HAP-1 (cell line): ENCODE measurements around the gene SPOCK1.
A peak's percentile ranks its signal among the peaks of the same experiment; 100 is the strongest.

Experiments used
- DNase-seq, 2 experiments: peaks; one replicate each; pipeline ENCODE4 v3.0.0-alpha.2; 2016 to 2020; ENCODE audit warnings: low spot score in 2 of 2
- H3K27me3 ChIP-seq: fragments of 250-450 bp; sonication (Bioruptor Pico); 2 replicates; pipeline ENCODE4 v1.5.1; 2020; ENCODE audit warnings: low read depth, mild to moderate bottlenecking, moderate library complexity
- H3K36me3 ChIP-seq: fragments of 250-450 bp; sonication (Bioruptor Pico); replicated peaks from 2 replicates; pipeline ENCODE4 v1.5.1; 2020; ENCODE audit warnings: mild to moderate bottlenecking
- H3K4me1 ChIP-seq: fragments of 250-450 bp; sonication (Bioruptor Pico); 2 replicates; pipeline ENCODE4 v1.5.1; 2020; ENCODE audit warnings: mild to moderate bottlenecking
- H3K4me3 ChIP-seq: fragments of 250-450 bp; sonication (Bioruptor Pico); 2 replicates; pipeline ENCODE4 v1.5.1; 2020; ENCODE audit warnings: mild to moderate bottlenecking, moderate library complexity
- H3K9me3 ChIP-seq: fragments of 250-450 bp; sonication (Bioruptor Pico); 2 replicates; pipeline ENCODE4 v1.5.1; 2020; ENCODE audit warnings: mild to moderate bottlenecking, moderate library complexity
- in situ Hi-C: fragments of 300-500 bp; cut with MboI; formaldehyde crosslinking; loops from 3 replicates; pipeline ENCODE4 v1.14.3; 2020; ENCODE audit warnings: low sequenced_read_pairs, inconsistent platforms, mixed read lengths

Gene SPOCK1

DNA sequence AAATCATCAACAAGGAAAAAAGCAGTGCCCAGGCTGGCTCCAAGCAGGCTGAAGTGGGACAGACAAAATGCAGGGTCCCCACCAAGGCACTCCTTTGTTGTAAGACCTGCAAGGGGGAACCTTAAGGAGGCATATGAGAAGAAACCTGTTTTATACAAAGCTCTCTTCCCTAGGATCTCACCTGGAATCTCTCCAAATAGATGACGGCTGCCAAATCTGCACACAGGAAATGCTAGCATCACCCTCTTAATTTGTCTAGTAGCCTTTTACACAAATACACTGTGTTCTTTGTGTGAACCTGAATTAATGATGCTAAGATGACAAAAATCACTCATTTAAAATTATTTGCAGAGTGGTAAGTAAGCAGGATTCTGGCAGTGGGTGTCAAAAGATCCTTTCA lies 280.2 kb downstream of the SPOCK1 start:
- in situ Hi-C loops: no loop called here
- H3K36me3 ChIP-seq: no peaks in the 10 kb centered on the region
- H3K9me3 ChIP-seq: no peaks in the 10 kb centered on the region
- no peaks in the 10 kb centered on the region for H3K4me1 ChIP-seq
- peaks cover 5% of the 10 kb centered on the region; the same call in 1 of the 2 replicates for H3K27me3 ChIP-seq
- DNase-seq: no peak
- H3K4me3 ChIP-seq: no peak overlapping the region

DNA sequence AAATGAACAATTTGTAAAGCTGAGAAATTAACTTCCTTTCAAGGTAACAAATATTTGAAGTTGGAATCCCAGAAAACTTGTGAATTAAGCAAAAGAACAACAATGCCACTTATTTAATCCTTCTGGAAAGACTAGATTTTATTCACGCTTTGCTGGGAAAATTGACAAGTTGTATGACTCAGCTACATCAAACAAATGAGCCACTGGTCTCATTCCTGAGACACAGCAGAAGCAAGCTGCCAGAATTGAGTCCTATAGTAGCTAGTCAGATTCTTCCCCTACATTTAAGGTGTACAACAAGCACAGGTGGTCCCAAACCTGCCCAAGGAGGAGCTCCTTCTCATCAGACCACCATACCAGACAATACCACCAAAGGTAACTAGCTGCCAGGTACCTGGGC lies 280.7 kb downstream of the SPOCK1 start:
- Histone ChIP-seq H3K9me3 (no peaks in the 10 kb centered on the region), H3K36me3 (no peaks in the 10 kb centered on the region), H3K4me1 (no peaks in the 10 kb centered on the region), H3K27me3 (peaks cover 5% of the 10 kb centered on the region; the same call in 1 of the 2 replicates), H3K4me3 (no peak overlapping the region)
- in situ Hi-C loops: no loop called here
- no peak for DNase-seq

DNA sequence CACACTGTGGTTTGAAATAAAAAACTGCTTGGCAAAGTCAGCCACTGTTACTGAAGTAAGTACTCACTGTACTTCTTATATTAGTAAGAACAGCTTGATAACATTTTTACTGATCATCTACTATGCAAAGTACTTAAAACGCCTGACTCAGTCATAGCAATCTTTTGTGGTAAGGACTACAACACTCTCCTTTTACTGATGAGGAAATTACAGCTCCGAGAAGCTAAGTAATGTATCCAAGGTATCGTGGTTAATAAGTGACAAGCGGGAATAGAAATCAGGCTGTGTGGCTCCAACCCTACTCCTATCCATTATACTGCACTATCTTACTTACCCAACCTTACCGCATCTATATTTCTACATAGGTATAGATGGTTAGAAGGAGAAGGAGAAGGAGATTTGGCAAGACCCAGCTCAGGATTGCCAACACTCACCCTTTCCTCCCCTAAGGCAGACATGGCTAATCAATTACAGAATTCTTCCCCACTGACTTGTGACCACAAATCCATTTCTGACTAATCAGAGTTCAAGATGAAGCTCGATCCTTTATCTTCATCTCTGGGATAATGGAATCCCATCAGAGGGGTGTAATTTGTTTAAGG lies 281.4 kb downstream of the SPOCK1 start:
- Histone ChIP-seq H3K4me3 (no peak overlapping the region), H3K36me3 (no peaks in the 10 kb centered on the region), H3K9me3 (no peaks in the 10 kb centered on the region), H3K4me1 (no peaks in the 10 kb centered on the region), H3K27me3 (peaks cover 5% of the 10 kb centered on the region; the same call in 1 of the 2 replicates)
- in situ Hi-C loops: no loop called here
- no peak for DNase-seq

DNA sequence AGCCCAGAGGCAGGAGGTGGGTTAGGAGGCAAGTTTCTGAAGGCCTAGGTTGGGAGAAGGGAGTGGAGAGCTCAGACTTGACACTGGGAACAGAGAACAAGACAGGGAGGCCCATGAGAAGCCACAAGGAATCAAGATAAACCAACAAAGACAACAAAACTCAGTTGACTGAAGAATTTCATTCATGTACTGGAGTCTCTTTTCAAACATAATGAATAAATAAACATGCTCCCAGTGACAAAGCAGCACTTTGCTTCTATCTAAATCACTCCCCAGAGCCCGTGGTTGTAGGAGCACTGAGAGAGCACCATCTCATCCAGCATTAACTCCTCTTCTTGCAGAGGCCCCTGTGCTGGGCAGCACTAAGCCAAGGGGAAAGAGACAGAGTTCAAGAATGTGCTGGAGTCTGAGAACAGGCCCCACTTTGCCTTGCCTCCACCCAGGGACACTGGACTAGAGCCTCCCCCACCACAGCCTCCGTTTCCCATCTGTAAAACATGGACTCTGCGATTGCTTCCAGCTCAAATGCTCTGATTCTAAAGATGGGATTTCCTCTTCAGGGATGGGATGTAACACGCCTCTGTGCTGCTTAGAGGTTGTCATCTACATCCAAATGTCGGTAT lies 282.0 kb downstream of the SPOCK1 start:
- Histone ChIP-seq H3K27me3 (peaks cover 5% of the 10 kb centered on the region; the same call in 1 of the 2 replicates), H3K4me3 (no peak overlapping the region), H3K9me3 (no peaks in the 10 kb centered on the region), H3K36me3 (no peaks in the 10 kb centered on the region), H3K4me1 (no peaks in the 10 kb centered on the region)
- DNase-seq: no peak
- in situ Hi-C loops: no loop called here

DNA sequence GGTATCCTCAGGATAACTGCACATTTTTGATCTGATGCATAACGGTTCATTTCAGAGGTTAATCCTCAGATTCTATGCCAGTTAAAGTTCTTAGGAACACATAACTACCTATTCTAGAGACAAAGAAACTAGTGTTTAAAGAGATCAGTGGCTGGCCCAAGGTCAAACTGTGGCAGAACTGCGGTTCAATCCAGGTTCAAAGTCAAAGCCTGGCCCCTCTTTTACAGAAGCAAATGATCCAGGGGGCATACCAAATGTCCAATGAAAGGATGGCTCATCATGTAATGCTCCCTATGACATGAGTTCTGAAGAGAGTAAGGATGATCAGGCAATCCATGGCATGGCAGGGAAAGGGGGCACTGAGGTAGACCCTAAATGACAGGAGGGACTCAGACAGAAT lies 283.3 kb downstream of the SPOCK1 start:
- Histone ChIP-seq H3K9me3 (no peaks in the 10 kb centered on the region), H3K36me3 (no peaks in the 10 kb centered on the region), H3K4me1 (no peaks in the 10 kb centered on the region), H3K27me3 (peaks cover 5% of the 10 kb centered on the region; the same call in 1 of the 2 replicates), H3K4me3 (no peak overlapping the region)
- no peak for DNase-seq
- in situ Hi-C loops: no loop called here

DNA sequence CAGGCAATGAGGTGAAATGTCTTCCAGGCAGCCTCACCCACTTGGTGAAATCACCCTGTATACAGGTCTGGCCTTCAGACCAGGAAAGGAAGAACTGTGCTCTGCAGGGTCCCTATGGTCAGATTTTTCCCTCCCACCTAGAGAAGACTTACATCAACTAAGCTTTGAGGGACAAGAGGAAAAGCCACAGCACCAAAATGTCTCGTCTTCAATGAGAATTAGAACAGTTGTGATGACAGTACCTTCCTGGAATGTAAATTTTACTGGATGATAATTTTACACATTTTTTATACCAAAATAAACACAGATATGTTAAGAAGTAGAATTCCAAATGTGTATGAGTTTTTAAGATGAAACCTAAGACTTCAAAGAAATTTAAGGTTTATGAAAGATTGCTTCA lies 283.9 kb downstream of the SPOCK1 start:
- in situ Hi-C loops: no loop called here
- Histone ChIP-seq H3K9me3 (no peaks in the 10 kb centered on the region), H3K27me3 (peaks cover 5% of the 10 kb centered on the region; the same call in 1 of the 2 replicates), H3K4me3 (no peak overlapping the region), H3K4me1 (no peaks in the 10 kb centered on the region), H3K36me3 (no peaks in the 10 kb centered on the region)
- DNase-seq: no peak

DNA sequence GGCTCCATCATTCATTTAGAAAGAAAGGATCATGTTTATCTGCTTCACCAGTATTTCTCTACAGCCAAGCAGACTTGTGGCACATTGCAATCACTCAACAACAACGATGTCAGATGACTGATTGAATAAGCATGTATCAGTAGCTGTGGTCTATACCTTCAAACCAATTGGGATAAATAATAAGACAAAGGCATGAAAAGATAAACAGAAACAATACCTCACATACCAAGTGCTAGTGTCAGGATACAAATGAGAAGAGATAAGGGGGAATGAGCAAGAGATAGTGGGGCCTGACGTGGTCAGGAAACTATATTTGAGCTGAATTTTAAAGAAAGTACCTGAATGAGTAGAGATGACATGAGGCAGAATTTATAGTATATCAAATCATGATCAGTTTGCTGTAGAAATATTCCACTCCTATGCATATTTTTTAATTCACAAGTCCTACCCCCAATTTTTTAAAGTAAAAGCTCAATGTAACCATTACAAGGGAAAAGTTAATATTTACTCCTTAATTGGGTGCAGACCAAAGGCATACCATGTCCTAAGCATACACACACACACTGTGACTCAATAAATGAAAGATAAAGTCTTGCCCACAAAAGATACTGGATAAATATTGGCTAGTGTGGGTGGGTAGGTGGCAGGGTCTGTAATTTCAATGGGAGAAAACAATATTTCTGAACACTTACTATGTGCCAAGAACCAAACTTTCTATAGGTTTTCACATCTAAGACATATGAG lies 284.5 kb downstream of the SPOCK1 start:
- H3K27me3 ChIP-seq: peaks cover 5% of the 10 kb centered on the region; the same call in 1 of the 2 replicates
- no peaks in the 10 kb centered on the region for H3K4me1 ChIP-seq
- H3K4me3 ChIP-seq: no peak overlapping the region
- no peaks in the 10 kb centered on the region for H3K36me3 ChIP-seq
- H3K9me3 ChIP-seq: no peaks in the 10 kb centered on the region
- DNase-seq: no peak
- in situ Hi-C loops: no loop called here

DNA sequence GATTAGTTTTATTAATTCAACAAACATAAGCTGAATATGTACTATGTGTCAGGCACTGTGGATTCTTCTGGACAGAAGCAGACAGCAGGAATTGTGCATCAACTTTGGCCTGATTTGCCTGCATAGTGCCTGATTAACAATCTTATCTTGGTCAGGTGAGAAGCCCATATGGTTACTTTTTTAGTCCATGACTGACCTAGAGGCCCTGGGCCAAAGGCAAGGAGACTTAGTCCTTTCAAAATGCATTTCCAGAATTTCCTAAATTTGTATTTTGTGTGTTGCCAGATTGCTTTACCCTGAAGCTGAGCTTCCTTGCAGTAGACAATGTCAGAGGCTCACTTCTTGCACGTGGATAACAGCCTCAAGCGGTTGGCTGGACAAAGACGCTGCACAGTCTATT lies 286.7 kb downstream of the SPOCK1 start:
- in situ Hi-C loops: no loop called here
- no peaks in the 10 kb centered on the region for H3K4me1 ChIP-seq
- no peak for DNase-seq
- H3K4me3 ChIP-seq: no peak overlapping the region
- H3K9me3 ChIP-seq: no peaks in the 10 kb centered on the region
- H3K27me3 ChIP-seq: peaks cover 3% of the 10 kb centered on the region; the same call in 1 of the 2 replicates
- H3K36me3 ChIP-seq: no peaks in the 10 kb centered on the region

DNA sequence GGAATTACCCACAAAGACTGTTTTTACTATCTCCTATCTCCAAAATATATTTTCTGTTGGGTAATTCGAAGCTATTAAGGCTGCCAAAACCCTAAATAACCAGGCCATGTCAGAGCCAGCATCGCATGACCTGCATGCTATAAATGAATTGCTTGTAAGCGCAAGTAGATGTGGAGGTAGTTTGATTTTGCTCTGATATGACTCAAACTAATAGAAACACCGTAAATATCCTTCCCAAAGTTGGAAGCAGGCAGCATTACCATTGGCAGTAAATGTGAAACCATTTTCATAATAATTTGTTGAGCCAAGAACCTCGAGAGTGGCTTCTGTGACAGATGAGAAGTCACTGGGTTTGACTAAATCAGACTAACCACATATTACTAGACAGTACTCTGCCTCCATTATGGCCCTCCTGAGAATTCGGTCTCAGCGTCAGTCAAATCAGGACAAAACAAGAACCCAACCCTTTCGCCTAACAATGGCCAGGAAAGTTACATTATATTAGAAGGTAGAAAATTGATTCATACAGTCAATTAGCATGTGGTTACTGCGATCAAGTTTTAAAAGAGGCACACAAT lies 289.8 kb downstream of the SPOCK1 start:
- H3K4me3 ChIP-seq: no peak overlapping the region
- H3K4me1 ChIP-seq: no peaks in the 10 kb centered on the region
- H3K27me3 ChIP-seq: no peaks in the 10 kb centered on the region
- H3K36me3 ChIP-seq: no peaks in the 10 kb centered on the region
- in situ Hi-C loops: no loop called here
- DNase-seq: no peak
- H3K9me3 ChIP-seq: no peaks in the 10 kb centered on the region

DNA sequence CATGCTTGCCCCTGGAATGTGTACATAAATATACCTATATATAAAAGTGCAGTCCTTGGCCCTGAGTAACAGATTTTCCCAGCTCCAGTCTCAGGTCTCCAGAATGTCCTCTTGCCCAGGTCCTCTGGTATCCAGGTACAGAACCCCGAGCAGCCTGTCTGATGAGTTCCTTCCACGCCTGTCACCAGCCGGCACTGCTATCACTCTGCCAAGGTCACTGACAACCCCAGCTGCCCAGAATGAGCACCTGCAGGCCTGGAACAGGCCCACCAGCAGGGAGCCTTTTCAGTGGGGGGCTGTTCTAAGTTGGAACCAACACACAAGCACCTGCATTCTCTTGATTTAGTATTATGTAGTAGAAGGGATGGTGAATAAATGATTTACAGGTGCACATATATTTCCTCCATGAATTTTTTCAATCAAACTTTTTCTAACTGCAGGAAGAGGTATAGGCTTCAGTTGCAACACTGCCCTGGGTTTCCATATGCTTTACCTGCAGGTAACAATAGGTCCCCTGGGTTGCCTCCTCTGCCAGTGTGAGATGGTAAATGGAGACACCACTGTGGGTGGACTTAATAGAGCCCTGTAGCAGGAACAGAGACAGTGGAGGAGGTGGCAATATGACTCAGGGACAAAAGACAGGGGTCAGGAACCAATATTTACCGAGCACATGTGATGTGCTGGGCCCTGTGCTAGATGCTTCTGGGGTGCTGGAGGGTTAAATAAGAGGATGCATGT lies 291.9 kb downstream of the SPOCK1 start:
- no peak for DNase-seq
- Histone ChIP-seq H3K36me3 (no peaks in the 10 kb centered on the region), H3K9me3 (no peaks in the 10 kb centered on the region), H3K4me1 (no peaks in the 10 kb centered on the region), H3K27me3 (no peaks in the 10 kb centered on the region), H3K4me3 (no peak overlapping the region)
- in situ Hi-C loops: no loop called here

DNA sequence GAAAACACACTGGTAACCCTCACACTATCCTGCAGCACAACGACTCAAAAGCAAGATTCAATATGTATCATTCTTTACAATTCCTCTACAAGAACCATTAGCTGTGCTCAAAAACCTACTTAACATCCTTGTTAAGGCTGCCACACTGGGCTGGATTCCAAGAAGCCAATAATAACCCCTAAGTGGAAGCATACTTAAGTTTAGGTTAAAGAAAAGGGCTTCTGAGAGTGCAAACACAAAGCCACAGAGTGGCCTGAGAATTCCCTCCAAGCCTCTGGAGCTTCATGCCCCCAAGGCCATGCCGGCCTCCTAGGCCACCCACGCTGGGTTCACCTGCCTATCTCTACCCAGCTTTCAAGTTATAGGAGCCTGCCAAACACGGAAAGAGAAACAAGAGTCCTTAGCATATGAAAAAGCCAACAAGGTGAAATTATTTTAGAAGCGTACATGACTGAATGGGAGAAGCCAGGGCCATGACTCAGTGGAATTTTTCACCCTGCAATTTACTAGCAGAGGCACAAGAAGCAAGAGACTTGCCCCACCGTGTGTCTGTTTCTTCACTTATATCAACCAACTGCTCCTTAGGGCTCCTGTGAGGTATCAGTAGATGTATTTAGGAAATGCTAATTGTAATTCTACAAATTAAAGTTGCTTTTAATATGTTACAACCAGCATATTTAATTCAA lies 293.0 kb downstream of the SPOCK1 start:
- in situ Hi-C loops: no loop called here
- DNase-seq: peak; percentile 61
- no peak overlapping the region for H3K4me3 ChIP-seq
- H3K27me3 ChIP-seq: no peaks in the 10 kb centered on the region
- no peaks in the 10 kb centered on the region for H3K36me3 ChIP-seq
- H3K4me1 ChIP-seq: no peaks in the 10 kb centered on the region
- H3K9me3 ChIP-seq: no peaks in the 10 kb centered on the region

DNA sequence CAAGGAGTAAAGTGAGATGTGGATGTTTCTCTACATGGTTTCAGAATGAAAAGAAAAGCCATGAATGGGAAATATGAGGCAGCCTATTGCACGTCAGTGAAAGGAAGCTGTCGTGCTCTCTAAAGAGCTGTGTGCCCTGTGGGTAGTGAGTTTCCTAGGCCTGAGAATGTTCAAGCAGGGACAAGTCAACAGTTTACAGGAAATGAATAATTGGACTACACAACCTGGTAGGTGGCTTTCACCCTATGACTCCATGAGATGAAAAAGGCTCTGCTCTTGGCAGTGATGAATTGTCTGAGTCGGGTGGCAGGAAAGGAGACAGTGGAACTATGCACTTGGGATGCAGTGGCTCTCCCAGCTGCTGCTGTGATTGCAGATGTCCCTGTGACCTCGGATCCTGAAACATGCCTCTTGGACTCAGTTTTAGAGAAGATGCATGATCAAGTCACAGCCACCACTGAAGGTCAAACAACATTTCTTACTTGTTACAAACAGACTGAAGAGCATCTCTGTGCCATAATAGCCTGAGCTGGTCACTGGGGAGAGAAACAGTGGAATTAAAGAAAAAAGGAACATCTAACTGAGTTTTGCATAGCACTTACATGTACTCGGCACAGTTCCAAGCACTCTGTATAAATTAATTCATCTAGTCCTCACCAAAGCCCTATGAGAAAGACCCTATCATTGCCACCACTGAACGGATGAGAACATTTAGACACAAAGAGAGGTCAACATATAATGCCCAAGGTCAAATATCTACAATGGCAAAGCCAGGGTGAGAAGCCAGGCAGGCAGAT lies 293.7 kb downstream of the SPOCK1 start:
- Histone ChIP-seq H3K36me3 (no peaks in the 10 kb centered on the region), H3K9me3 (no peaks in the 10 kb centered on the region), H3K4me1 (no peaks in the 10 kb centered on the region), H3K27me3 (no peaks in the 10 kb centered on the region), H3K4me3 (no peak overlapping the region)
- DNase-seq: no peak
- in situ Hi-C loops: no loop called here
